RKO (cell line): Measurements from ENCODE around the gene AQP12B.

Source experiments
- DNase-seq: peaks from one replicate; pipeline ENCODE4 v3.0.0-alpha.2; 2016; ENCODE audit warnings: low spot score

Gene AQP12B

GRCh38 chr2:240632306-240632721 is 50.4 kb downstream of the AQP12B start:
- DNase-seq = no peak

GRCh38 chr2:240631548-240632305 is 51.0 kb downstream of the AQP12B start:
- no peak for DNase-seq

- no peak for DNase-seq
These were observed 51.7 kb downstream of the AQP12B start for GRCh38 chr2:240630771-240631547.

GRCh38 chr2:240629968-240630770 is 52.5 kb downstream of the AQP12B start:
- no peak for DNase-seq

- DNase-seq = no peak
These were observed 53.1 kb downstream of the AQP12B start for GRCh38 chr2:240629619-240629967.

- DNase-seq = no peak
These were observed 53.7 kb downstream of the AQP12B start for GRCh38 chr2:240628808-240629618.

- DNase-seq = no peak
These were observed 54.2 kb downstream of the AQP12B start for GRCh38 chr2:240628507-240628807.

- no peak for DNase-seq
These were observed 54.8 kb downstream of the AQP12B start for GRCh38 chr2:240627736-240628506.

GRCh38 chr2:240626531-240627300 is 56.0 kb downstream of the AQP12B start:
- DNase-seq = no peak
